ENCODE results near the gene ENHO.

Gene ENHO

DNA sequence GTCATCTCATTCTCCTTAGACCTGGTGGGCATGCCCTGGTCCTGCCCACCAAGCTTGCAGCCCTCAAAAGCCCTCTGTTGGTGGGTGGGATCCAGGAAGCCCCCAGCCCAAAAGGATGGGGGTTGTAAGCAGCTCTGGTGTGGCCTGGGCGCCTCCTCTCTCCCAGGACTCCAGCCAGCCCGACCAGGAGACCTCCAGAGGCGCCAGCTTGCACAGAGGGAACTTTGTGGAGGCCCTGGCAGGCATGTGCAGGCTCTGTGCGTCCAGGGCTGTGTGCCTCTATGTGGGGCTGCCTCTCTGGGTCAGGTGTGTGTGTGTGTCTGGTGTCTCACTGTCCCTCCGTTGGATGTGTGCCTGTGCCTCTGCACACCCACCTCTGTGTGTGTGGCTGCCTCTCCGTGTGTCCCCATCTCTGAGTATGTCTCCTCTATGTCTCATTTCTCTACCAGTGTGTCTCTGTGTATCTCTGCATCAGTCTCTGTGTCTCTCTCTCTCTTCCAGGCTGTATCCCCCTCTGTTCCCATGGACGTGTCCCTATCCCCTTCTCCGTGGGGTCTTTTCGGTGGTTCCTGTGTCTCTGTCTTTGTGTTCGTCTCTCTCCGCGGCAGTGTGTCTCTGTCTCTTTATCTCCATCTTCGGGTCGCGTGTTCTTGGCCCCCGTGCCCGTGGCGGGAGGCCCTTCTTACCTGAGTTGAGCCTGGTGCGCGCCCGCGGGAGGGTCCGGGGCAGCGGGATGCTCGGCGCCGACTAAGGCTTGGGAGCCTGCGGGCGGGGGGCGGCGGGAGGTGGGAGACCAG, 501 bp downstream of the ENHO start:
- DNase-seq, result no peak

DNA sequence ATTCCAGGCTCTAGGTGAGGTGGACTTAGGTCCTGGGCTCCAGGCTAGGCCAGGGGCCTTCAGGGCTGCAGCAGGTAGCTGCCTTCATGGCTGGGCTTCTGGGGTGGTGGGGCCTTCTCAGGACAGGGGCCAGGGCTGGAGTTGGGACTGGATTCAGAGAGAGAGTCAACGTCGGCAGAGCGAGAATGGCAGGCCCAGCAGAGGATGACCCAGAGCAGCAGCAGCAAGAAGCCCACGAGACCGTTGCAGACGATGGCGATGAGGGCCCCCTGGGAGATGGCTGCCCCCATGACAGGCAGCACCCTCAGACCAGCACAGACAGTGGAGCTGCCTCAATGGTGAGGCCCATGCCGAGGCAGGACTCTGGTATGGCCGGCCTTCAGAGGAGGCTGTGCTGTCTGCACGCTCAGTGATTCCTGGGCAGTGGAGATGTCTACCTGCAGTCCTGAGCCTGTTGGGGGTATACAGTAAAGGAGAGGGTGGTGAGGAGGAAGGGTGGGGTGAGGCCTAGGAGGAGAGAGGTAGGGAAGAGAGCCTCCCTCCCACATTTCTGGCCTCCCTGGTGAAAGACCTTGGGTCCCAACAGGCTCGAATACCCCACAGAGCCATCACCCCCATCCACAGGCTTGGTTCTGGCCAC, 1.3 kb downstream of the ENHO start:
- DNase-seq, result no peak

- DNase-seq, result no peak
Observed at GRCh38 chr9:34520505-34521385, 2.0 kb downstream of the ENHO start.

DNA sequence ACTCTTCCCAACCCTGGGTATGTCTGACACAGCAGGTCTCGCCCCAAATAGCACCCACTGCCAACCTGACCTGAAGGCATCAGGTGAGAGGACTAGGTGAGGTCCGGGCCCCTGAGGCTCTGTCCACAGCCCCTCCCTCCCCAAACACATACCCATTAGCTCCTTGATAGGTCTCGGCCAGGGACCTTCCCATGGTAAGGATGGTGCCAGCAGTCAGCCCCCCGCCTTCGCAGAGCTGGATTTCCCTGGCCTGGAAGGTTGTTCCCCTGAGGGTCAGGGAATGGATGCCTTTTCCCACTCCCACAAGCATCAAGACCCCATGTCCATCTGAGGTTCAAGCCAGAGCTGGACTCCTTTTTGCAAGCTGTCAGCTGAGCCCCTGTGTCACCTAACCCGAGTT, 2.7 kb downstream of the ENHO start:
- DNase-seq, result no peak

- no peak for DNase-seq
Observed at GRCh38 chr9:34519321-34520020, 3.3 kb downstream of the ENHO start.

- no peak for DNase-seq
Observed at GRCh38 chr9:34518896-34519295, 3.9 kb downstream of the ENHO start.

GRCh38 chr9:34518110-34518616, 4.6 kb downstream of the ENHO start:
- DNase-seq, result no peak

DNA sequence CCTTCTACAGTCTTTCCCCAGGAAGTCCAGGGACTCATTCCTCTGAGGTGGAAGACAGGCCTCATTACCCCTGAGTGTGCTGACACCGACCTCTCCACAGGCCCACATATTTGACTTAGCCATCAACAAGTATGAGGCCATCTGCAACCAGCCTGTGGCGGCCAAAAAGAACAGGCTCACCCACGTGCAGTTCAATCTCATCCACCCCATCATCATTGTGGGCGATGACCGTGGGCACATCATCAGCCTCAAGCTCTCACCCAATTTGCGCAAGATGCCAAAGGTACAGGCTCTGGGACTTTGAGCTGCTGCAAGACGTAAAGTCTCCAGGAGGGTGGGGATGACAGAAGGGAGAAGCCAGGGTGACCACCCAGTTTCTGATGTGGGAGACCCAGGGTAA, 5.6 kb downstream of the ENHO start:
- no peak for DNase-seq

DNA sequence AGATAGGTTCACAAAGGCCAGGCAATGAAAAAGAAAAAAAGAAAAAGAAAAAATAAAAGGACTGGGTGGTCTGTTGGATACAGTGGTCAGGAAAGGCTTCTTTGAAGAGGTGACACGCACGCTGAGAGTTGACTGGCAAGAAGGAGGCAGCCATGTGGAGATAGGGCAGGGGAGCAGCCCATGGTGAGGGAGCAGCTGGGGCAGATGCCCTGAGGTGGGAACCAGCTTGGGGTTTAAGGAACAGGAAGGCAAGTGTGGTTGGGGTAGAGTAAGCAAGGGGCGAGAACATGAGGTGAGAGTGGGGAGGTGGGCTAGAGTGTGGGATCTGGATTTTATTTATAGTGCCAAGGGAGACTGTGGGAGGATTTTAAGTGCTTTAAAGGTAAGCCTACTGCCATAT, 6.8 kb downstream of the ENHO start:
- no peak for DNase-seq

DNA sequence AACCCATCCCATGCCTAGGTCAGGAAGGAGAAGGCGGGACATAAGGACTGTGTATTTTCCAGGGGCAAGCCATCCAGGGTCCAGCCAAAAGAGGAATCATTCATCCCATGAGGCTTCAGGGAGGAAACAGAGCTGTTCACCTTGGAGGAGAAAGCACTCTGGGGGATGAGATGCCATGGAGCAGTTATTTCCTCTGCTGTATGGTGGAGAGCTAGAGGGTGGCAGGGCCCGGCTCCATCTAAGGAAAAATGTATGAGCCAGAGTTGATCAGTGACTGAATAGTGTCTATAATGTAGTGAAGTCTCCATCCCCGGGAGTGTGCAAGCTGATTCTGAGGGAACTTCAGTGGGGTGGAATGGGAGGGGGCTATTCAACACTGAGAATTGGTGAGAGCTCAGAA, 8.0 kb downstream of the ENHO start:
- no peak for DNase-seq

- no peak for DNase-seq
Observed at GRCh38 chr9:34514401-34514800, 8.4 kb downstream of the ENHO start.

DNA sequence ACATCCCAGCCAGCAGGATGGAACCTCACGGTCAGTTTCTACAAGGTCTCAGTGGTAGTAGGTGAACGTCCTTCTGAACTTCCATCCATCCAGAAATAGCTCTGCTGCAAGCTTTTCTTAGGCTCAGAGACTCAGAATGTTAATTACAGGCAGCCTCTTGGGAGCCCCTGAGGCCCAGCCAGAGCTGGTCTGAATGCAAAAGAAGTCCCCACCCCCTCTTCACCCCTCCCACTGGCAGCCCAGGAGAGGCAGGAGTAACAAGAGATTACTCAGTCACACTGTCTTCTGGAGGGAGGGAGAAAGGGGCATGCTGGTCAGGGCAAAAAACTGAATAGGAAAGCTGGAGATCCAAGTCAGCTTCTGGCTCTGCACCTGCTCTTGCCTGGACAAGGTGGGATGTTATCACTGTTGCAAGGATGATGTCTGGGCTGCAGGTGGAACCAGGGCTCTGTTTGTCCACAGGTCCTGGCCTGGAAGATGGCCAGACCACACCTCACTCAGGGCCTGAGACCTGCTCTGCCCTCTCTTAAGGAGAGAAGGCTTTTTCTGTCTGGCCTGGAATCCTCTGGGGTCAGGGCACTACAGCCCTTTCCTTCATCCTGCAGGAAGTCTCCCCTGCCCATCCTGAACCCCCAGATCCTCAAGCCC, 9.1 kb downstream of the ENHO start:
- no peak for DNase-seq

GRCh38 chr9:34512131-34513078, 10.4 kb downstream of the ENHO start:
- no peak for DNase-seq

- no peak for DNase-seq
Observed at GRCh38 chr9:34510497-34511468, 12.0 kb downstream of the ENHO start.

GRCh38 chr9:34508951-34509350, 13.8 kb downstream of the ENHO start:
- no peak for DNase-seq

DNA sequence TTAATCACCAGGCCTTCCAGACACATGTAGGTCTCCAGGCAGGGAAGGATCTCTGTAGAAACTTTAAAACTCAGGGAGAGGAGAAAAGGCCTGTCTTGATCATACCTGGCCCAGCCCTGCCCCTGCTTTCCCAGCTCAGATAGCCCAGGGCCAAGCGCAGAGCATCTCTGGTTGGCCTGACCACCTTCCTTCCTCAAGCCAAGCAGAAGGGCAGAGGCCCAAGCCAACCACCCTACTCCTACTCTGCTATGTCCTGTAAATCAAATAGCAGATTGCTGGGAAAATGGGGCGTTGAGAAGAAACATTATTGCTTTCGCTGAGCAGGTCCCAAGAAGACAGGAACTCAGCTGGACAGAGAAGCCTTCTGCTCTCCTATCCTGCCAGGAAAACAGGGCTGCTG, 14.3 kb downstream of the ENHO start:
- no peak for DNase-seq

DNA sequence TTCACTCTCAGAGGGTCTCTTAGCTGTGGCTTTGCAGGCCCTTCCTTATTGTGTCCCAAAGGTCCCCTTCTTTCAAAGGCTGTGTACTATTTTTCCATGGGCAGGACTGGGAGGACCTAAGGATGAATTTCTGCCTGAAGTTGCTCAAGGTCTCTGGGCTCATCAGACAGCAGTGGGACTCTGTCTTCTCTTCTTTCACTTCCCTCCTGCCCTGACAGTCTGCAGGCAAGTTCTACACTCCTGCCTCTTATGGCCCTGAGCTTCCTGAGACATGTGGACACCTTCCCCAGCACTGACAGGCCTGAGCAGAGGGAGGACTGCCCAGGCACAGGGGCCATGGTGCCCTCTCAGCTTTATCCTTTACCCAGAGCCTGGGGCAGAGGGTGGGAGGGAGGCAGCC, 14.8 kb downstream of the ENHO start:
- DNase-seq, result no peak

GRCh38 chr9:34507556-34507955, 15.2 kb downstream of the ENHO start:
- no peak for DNase-seq

- DNase-seq, result no peak
Observed at GRCh38 chr9:34506623-34507022, 16.2 kb downstream of the ENHO start.

Measured in CD4-positive, alpha-beta T cell treated with Interleukin-17A for 1 hour (primary cell).